COLO668 (cell line): Measurements from ENCODE around the gene FBN2.
"Not testable (repeated sequence)": the region's sequence is repeated elsewhere in the genome, so short reads cannot be mapped to it uniquely, and the experiment has no call there.

Experiments
- DNase-seq: peaks from one replicate; lab custom pipeline; 2025; ENCODE audit not compliant: unreplicated experiment; lab: John Stamatoyannopoulos, UW

The FBN2 gene

DNA sequence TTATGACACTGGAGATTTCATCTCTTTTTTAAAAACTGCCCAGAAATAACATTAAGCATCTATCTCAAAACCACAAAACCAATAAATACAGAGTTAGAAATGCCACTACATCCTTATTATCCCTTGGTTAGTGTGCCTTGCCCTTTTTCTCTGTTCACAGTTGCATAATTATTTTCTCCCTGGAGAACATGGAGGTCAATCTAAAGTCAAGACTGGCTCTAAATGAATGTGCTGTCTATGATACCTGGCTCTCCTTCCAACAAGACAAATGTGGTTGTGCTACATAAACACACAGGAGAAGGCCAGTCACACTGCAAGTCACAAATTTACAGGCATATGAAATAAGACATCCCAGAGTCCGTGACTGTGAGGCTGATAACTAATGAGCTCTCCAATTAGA, 2.8 kb downstream of the FBN2 start:
- no peak for DNase-seq

DNA sequence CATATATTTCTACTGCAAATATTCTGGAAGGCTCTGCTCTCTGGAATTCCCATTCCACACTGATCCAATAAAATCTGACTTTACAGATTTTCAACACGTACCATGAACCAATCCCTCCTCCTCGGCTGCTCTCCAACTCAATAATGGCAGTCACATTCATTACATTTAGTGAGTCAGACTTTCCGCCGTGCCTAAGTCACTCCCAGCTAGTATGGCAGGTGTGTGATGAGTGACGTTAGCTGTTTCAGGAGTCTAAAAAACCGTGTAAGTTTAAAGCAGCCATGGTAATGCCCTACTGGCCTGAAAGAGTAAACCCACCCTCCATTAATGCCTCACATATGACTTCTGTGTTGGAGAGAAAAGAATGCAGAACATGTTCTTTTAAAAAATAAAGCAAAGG, 3.3 kb downstream of the FBN2 start:
- DNase-seq, result no peak

DNA sequence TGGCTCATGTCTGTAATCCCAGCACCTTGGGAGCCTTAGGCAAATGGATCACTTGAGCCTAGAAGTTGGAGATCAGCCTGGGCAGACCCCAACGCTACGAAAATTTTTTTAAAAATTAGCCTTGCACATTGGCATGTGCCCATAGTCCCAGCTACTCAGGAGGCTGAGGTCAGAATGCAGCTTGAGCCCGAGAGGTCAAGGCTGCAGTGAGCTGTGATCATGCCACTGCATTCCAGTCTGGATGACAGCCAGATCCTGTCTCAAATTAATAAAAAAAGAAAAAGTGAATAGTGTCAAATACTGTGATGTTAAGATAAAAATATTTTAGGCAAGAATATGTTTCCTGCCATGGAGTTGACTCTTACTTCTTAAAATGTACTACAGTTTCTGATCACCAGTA, 5.3 kb downstream of the FBN2 start:
- no peak for DNase-seq

DNA sequence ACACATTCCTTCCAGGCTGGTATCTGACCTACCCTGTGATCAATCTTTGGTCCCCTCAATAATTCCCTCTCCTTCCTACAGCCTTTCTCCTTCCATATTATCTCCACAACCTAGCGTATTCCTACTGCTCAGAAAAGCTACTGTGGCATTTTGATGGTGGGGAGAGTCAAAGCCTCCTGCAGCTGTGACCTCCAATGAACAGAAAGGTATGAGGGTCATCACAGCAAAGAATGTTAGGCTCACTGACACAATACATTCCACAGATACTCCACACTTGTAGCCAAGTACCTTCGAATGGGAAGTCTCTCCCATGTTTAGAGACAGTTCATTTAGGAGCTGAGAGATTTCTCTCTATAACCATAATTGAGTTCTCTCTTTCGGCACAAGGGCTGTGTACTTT, 5.9 kb downstream of the FBN2 start:
- no peak for DNase-seq

DNA sequence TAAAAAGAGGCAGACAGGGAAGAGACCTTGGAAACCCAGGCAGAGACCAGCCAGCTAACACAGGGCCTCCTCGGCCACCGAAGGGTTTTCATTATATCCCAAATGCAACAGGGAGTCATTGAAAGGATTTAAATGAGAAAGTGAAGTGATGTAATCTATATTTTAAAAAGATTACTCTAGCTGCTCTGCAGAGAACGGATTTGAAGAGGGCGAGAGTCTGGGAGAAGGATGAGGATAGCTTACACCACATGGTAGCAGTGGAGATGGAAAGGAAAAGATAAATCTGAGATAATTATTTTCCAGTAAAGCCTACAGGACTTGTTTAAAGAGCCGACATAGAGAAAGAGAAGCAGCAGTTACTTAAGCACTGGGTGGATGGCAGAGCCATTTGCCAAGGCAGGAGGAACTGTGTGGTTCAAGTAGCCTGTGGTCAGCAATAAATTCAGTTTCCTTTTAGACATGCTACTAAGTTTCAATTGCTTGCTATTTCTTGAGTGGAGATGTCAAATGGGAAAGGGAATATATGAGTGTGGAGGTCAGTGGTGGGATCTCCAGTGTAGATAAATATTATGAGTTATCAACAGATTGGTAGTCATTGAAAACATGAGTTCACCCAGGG, 9.3 kb downstream of the FBN2 start:
- DNase-seq, result no peak

DNA sequence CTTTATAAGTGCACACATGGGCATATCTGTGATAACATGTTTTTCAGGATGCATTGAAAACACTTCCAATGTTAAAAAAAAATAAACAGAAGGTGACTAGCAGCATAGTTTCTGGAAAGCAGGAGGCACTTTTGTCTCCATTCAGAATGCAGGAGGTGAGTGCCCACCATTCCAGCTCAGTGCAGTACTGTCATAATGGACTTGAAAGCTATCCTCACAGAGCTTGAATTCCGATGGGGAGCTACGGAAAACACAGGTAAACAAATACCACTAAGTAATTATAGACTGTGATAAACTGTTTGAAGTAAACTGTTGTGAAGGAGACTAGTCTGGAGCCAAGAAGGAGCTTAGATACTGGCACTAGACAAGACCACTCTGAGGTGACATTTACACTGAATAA, 9.9 kb downstream of the FBN2 start:
- no peak for DNase-seq

DNA sequence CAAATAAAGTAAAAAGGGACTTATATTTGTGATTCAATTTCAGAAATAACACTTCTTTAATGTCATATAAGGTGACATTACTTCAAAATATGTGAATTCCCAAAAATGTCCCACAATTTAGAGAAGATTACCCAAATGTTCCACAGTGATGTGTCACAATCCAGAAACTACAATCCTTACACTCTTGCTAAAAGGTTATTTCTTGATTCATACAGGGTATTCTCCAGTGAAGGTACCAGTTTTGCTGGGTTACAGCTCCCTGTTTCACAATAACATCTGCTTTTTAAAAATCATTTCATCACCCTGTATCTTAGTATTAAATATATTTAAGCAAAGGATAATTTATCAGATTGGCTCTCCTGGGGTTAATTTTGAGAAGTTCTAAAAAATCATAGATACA, 11.0 kb downstream of the FBN2 start:
- DNase-seq, result no peak

DNA sequence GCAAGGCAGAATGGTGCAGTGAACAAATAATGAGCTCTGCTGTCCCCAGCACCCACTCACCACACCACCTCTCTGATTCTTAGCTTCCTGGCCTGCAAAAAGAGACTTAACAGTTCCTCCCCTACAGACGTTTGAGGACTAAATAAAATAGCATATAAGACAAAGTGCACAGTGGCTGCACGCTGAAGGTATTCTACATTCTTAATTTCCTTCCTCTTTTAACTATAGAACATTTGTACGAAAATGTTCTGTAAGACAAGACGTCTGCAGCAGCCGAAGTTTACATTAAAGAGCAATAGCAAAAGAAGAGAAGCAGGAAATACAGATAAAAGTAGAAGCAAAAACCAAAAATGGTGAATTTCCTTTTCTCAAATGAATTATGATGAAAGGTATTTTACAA, 15.7 kb downstream of the FBN2 start:
- no peak for DNase-seq

DNA sequence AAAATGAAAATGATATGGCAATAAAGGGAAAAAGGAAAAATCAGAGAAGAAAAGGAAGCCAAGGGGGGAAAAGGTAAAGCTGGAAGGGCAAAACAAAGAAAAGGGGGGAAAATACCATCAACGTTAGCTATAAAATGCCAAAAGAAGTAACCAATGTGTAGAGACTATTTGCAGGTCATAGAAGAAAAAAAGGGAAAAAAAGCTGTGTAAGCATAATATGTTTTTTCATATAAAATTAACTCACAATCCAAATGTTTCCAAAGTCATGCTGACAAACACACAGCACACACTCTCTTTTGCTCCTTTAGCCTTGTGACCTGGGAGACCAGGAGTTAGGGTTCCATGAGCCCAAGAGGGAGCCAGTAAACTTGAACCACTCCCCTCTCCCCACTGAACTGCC, 18.2 kb downstream of the FBN2 start:
- DNase-seq, result no peak

DNA sequence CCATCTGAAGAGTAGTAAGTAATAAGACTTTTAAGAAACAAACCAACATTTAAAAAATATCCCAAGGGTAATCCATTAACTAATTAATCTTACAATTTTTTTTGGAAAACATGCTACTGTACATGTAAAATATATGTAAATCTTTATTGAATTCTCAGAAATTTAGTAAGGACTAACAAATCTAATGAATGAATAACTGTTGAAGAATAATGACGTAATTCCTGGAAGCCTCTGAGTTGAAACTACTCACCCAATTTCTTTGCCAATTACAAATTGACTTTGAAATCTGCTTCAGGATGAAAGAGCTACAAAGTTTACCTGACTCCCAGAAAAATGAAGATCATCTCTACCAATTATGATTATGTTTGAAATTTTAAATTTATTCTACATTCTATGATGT, 21.1 kb downstream of the FBN2 start:
- DNase-seq, result no peak

DNA sequence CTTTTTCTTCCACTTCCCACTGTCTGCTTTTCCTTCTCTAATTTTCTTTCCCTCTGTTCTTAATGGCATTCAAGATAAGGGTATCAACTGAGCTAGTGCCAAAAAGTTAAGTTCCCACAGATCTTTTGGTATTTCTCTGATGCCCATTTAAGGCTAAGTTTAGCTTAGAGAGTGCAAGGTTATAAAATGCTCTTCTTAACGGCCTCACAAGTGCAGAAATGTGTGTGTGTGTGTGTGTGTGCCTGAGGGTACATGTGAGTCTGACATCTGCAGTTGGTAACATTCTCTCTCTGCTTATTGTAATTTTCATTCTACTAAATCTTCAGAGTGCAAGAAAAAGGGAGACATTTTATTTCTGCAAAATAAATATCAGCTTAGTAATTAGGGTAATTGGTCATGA, 24.2 kb downstream of the FBN2 start:
- DNase-seq, result no peak

DNA sequence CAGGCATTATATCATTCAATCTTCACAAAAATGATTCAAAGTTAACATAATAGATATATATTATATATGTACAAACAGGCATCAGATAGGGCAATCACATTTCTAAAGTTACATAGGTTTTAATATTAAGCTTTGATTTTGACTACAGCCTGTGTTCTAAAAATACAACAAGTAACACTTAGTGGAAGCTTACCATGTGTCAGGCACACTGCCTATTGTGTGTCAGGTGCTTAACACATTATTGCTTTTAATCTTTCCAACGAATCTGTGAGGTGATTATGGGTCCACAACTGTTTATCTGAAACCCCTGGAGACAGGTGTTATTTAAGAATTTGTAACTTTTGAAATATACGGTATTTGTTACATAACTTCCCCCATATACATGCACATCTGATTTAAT, 25.2 kb downstream of the FBN2 start:
- DNase-seq, result no peak

DNA sequence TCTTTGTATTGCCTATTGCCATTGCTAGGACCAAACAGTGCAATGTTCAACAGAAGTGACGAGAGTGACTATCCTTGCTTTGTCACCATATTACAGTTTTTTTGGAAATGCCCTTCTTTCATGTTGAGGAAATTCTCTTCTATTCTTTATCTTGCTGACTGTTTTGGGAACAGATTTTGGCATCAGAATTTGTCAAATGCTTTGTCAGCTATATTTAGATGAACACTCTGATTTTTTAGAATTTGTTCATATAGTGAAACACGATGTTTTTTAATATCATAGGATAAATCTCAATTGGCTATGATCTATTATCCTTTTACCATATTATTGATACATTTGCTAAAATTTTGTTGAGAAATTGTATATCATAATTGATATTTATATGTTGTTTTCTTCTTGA, 31.4 kb downstream of the FBN2 start:
- DNase-seq, result no peak

DNA sequence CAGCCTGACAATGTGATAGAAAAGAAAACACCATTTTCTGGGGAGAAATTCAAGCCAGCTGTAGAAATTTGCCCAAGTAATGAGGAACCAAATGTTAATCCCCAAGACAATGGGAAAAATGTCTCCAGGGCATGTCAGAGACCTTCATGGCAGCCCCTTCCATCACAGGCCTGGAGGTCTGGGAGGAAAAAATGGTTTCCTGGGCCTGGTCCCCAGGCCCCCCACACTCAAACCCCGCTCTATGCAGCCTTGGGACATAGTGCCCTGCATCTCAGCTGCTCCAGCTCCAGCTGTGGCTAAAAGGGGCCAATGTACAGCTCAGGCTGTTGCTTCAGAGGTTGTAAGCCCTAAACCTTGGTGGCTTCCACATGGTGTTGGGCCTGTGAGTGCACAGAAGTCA, 34.3 kb downstream of the FBN2 start:
- not testable (repeated sequence) for DNase-seq

DNA sequence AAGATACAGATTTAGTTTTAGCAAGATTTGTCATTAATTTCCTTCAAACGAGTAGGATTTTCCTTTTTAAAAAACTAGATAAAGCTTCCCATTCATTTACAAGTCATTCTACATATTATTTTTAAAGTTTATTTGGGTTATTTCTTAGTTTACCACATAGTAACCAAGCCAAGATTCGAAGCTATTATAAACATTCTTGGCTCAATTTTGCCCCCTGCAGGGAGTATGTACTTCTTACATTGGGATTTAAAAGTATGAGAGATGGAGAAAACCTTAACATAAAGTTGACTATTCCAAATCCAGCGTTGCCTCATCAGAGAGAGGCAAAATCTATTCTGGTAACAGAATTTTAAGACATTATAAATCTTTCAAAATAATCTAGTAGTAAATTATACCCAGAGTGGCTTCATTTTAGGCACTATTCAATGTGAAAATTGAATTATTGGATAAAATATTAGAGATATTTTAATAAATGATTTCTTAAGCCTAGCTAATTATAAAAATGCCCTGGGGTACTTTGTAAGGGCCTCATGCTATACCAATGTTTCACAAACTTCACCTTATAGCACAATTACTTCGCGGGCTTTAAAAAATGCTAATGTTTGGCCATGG, 39.1 kb downstream of the FBN2 start:
- no peak for DNase-seq

DNA sequence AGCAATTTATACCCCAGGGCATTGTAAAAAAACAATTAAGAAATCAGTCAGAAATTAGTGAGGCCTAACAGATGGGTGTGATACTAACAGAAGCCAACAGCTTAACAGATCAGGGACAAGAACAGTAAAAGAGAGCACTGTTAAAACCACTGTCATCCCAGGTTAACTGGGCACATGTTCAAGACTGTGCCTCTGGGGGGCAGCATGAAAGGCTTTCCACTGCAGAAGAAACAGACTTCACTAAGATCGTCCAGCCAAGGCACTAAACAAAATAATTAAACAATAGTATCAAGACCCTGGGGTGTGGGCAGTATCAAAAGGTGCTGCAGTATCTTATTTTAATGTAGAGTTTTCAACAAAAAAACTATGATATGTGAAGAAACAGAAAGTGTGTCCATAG, 43.5 kb downstream of the FBN2 start:
- no peak for DNase-seq

DNA sequence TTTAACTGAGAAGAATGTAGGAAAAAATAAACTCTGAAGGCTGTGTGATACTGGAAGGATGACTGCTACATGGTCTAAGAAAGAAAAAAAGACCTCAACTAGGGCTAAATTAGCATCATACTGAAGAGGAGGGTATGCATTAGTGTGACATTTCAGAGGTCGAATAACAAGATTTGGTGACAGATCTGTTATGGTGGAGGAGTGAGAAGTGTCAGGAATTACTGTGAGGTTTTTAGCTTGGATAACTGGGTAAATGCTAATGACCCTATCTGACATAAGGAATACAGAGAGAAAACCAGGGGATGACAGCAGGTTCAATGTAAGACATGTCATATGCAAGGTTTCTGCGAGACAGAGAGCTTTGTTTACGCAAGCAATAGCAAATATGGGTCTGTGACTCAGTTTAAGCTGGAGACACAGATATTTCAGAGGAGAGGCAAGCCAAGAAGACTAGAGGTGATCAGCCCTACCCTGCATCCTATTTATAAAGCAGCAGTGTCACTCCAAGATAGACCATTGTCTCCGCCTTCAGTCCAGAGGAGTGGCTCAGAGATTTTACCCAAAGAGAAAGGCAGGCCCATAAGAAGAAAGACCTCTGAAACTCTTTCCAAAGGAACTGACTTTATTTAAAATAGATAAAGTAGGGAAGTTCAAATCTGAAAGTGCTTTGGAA, 44.3 kb downstream of the FBN2 start:
- no peak for DNase-seq

DNA sequence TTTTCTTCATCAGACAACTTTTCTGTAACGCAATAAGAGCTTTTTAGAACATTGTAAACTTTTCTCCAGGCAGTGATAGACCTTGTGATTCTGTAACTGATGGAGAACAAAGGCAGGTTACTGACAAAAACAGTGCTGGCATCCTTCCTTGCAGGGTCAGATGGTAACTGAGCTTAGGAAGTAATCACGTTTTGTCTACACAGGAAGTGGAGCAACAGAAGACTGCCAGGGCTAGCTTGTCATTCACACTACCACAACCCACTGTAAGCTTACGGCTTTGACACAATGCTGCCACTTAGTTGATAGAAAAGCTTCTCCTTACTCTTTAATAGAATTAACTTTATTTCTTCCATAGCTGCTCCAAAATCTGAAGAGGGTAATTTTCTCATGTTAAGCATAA, 46.8 kb downstream of the FBN2 start:
- no peak for DNase-seq

DNA sequence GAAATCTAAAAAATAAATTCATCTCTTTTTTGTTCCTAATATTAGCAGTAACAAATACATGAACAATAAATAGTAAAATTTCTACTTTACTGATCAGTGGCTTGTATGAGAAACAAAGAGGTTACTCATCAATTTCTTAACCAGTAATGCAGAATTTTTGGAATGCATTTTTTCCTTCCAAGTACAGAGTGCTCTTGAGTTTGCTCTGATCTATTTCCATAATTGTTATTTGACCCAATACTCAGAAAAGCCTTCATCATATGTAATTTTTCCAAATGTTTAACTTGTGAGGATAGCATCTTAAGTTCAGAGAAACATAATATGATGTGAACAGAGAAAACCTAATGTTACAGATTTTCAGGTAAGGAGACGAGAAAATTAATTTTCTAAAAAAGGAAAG, 47.3 kb downstream of the FBN2 start:
- DNase-seq, result no peak

DNA sequence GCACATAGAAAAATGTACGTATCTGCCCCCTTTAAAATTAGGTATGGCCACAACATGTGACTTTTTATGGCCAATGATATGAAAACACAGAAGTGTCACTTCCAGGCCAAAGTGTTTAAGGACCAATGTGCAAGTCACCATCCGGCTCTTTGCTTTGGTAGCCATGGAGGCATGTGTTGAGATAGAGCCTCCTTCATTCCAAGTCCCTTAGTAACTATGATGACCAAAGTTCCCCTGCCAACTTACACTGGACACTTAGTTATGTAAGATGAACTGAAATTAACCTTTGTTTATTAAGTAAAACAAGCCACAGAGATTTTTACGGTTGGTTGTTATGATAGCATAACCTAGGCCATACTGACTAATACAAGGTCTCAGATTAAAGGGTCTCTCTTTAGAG, 51.0 kb downstream of the FBN2 start:
- DNase-seq, result no peak

DNA sequence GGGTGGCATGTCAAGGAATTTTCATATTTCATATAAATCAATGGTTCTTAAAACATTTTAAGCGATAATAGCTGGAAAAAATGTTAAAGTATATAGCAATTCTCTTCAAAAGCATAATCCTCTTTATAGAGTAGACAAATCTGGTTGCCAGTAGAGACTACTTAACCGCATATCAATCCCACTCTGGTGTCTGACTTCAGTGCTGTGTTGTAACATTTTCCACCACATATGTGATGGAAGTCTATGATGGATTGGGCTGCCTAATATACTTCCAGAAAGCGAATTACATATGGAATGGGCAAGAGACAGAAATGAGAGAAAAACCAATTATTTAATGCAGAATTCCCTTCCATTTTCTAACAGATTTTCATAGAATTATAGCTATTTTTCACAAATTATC, 54.3 kb downstream of the FBN2 start:
- DNase-seq, result no peak

DNA sequence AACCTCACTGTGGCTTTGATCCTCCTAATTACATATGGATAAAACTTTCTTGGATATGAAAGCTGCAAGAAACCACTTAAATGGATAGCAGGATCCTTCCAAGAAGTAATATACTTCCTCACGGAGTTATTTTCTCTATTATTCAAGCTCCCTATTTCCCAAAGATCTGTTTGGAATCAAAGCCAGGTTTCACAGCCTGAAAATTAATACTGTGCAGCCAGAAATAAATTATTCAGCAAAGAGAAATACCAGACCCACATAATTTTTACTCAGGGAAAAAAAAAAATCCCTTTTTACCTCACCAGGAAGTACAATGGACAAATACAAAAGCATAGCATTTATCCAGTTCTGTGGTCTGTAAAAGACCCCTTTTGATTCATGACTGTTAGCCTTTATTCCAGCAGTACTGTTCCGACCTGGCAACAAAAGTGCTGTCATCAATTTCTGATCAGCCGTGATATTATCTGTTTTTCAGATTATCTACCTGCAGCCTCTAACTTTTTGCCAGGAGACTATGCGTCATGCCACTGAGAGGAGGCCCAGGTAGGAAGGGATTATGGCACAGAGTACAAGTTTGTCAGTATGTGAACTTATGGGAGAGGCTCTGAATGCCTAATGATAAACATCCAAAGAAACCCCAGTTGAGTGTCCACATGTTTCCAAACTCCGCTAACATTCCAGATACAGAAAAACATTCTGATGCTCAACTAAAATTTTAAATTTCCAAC, 57.0 kb downstream of the FBN2 start:
- no peak for DNase-seq
